Activated T-cell treated with anti-CD3 and anti-CD28 coated beads, Interleukin-2, amount 50 U/mL, for 72 hours (primary cell): Measurements from ENCODE around the gene GAREM1. TPM values are rescaled to one million over a fixed set of nuclear protein-coding genes. Genes with fewer than 3 reads are reported as not detected.
A peak's percentile ranks its signal among the peaks of the same experiment; 100 is the strongest.

Experiments used
- ATAC-seq, 2 donors: fragments of 150-1000 bp; cut with Tn5 transposase; replicated peaks in 1 of 2; 2 replicates each; pipeline ENCODE4 v1.10.0; 2021; ENCODE audit warnings: moderate library complexity in 2 of 2, mild to moderate bottlenecking in 1 of 2
- DNase-seq, 2 donors: peaks; one replicate each; pipeline ENCODE4 v3.0.0; 2021 to 2022; ENCODE audit warnings: mixed read lengths in 1 of 2
- H3K27ac Mint-ChIP-seq: one replicate; pipeline ENCODE4 v1.8.0; 2022; ENCODE audit warnings: mild to moderate bottlenecking, moderate library complexity, mixed read lengths
- H3K27me3 Mint-ChIP-seq: one replicate; pipeline ENCODE4 v1.8.0; 2022; ENCODE audit warnings: low read depth, mixed read lengths
- H3K36me3 Mint-ChIP-seq, 2 donors: one replicate each; pipeline ENCODE4 v1.8.0; 2022; ENCODE audit warnings: mixed read lengths in 2 of 2, mild to moderate bottlenecking in 1 of 2; ENCODE audit not compliant: insufficient read depth in 2 of 2
- H3K4me1 Mint-ChIP-seq: one replicate; pipeline ENCODE4 v1.8.0; 2022; ENCODE audit warnings: low read depth, mixed read lengths
- H3K4me3 Mint-ChIP-seq, 2 donors: one replicate each; pipeline ENCODE4 v1.8.0; 2022; ENCODE audit warnings: mild to moderate bottlenecking in 2 of 2, mixed read lengths in 2 of 2, moderate library complexity in 2 of 2
- H3K9me3 Mint-ChIP-seq, 2 donors: one replicate each; pipeline ENCODE4 v1.8.0; 2022; ENCODE audit warnings: mixed read lengths in 2 of 2
- total RNA-seq, 2 donors: library from RNA; stranded (reverse); gene quantifications; one replicate each; pipeline ENCODE4 v1.2.3, GENCODE V29; 2022

Gene GAREM1
- total RNA-seq, 2 donors from 2014 or later: 0.19 to 0.39 TPM

DNA sequence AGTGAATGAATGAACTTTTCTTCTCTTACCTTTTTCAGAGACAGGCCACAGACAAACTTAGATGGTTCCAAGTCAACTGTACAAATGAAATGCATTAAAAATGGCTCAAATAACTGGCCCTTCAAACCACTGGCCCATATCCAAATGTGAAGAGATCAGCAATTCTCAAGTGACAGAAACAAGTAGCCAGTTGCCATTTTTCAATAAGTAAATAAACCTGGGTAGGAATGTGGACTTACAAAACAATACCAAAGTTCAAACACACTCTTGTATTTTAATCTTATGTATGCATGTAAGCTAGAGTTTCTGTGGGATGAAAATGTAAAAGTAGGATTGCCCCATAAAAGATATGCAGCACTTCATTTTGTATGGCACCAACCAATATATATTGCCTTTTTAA, 151.6 kb downstream of the GAREM1 start:
- no peak for DNase-seq
- no peaks in the 10 kb centered on the region for H3K9me3 Mint-ChIP-seq
- peaks cover 27% of the 10 kb centered on the region for H3K27me3 Mint-ChIP-seq
- H3K27ac Mint-ChIP-seq: no peak overlapping the region
- H3K4me1 Mint-ChIP-seq: no peaks in the 10 kb centered on the region
- no peak for ATAC-seq
- no peaks in the 10 kb centered on the region for H3K36me3 Mint-ChIP-seq
- H3K4me3 Mint-ChIP-seq: no peak overlapping the region

DNA sequence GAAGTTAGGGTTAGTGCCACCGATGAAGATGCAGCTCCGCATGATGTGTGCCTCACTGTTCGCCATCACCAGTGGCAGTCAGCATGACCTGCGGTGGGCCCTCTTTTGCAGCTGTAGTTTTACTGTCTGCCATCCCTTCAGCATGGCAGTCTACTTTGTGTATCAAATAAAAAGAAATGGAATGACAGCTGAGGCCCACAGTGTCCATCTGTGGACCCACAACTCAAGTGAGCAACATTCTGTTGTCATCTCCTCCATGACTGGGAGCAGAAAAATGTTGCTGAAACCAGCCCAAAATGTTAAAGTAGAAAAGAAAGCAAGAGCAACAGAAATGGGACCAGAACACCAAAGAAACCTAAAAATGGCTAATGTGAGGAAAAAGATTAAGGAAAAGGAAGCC, 152.1 kb downstream of the GAREM1 start:
- Mint-ChIP-seq H3K9me3 (no peaks in the 10 kb centered on the region), H3K4me1 (no peaks in the 10 kb centered on the region), H3K27ac (no peak overlapping the region), H3K27me3 (peaks cover 22% of the 10 kb centered on the region), H3K4me3 (no peak overlapping the region), H3K36me3 (no peaks in the 10 kb centered on the region)
- ATAC-seq (no peak), DNase-seq (no peak)

DNA sequence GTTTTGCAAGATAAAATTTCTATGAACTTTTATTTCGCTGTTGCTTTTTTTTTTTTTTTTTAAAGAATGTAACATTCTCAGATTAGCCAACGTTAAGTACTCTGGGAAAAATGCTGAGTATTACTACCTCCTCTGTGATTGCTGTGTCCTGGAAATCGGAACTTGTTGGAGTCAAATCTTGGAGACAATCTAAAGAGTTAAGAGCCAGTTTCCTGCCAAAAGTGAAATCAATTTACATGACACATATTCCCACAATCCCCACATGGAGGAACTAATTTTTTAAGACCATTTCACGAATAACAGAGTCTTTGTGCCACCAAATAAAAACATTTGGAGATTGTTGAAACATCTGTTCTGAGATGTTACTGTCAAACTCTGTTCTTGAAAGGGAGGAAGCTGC, 153.0 kb downstream of the GAREM1 start:
- H3K9me3 Mint-ChIP-seq: no peaks in the 10 kb centered on the region

DNA sequence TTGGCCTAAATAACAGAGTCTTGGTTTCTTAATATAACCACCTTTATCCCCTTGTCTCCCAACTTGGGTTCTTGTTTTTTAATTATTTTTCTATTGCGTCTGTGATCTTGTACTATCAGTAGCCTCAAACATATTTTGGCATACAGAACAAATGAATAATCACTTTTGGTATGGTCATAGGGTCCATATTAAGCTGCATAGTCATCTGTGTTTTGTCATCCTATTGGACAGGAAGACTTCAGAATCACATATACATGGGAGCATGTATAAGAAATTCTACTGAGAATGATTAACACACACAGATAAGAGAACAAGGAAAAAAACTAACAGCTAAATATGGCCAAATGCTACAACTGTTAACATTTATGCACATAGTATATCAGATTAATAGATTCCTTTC, 154.8 kb downstream of the GAREM1 start:
- no peaks in the 10 kb centered on the region for H3K36me3 Mint-ChIP-seq
- no peaks in the 10 kb centered on the region for H3K9me3 Mint-ChIP-seq
- H3K27me3 Mint-ChIP-seq: peaks cover 10% of the 10 kb centered on the region
- no peak for DNase-seq
- H3K27ac Mint-ChIP-seq: no peak overlapping the region
- no peak for ATAC-seq
- H3K4me3 Mint-ChIP-seq: no peak overlapping the region
- no peaks in the 10 kb centered on the region for H3K4me1 Mint-ChIP-seq

More for the DNA sequence above, 153.0 kb downstream of the GAREM1 start:
- DNase-seq (no peak), ATAC-seq (no peak)
- peaks cover 20% of the 10 kb centered on the region for H3K27me3 Mint-ChIP-seq
- no peaks in the 10 kb centered on the region for H3K4me1 Mint-ChIP-seq
- no peaks in the 10 kb centered on the region for H3K36me3 Mint-ChIP-seq
- H3K27ac Mint-ChIP-seq: no peak overlapping the region
- no peak overlapping the region for H3K4me3 Mint-ChIP-seq

DNA sequence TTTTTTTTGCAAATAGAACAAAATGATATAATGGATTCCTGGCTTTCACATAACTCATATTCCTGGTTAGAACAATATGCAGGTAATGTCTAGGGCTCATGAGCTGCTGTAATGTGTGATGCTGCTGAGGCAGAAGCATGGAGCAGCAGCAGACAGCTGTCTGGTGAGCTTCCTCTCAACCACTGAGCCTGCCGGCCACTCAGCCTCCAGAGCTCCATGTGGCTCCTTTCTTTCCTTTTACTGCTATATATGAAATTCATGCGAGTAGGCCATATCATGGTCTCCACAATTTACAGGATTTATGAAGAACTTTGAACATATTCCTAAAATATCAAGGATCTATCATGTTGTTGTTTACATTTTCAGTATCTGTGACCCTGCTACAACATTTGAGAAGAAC, 159.9 kb downstream of the GAREM1 start:
- ATAC-seq: no peak
- Mint-ChIP-seq H3K27ac (no peak overlapping the region), H3K27me3 (no peaks in the 10 kb centered on the region), H3K4me3 (no peak overlapping the region), H3K36me3 (no peaks in the 10 kb centered on the region), H3K9me3 (no peaks in the 10 kb centered on the region), H3K4me1 (no peaks in the 10 kb centered on the region)
- DNase-seq: no peak

DNA sequence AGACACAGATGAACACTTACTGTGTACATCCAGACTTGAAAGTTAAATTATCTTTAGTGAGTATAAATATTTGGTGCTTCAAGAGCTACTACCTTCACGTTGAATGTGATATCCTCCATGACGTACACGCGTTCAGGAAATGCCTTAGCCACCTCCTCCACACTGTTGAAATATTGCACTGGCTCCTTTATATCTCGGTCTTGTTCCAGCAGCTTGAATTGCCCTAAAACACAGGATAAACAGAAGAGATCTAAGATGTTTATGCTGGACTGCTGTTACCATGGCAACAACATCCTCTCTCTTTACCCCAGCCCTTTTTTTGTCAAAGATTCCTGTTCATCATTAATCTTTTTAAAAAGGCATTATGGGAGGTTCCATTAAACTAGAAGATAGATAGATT, 160.6 kb downstream of the GAREM1 start:
- Mint-ChIP-seq H3K9me3 (no peaks in the 10 kb centered on the region), H3K27me3 (no peaks in the 10 kb centered on the region), H3K4me1 (no peaks in the 10 kb centered on the region), H3K4me3 (no peak overlapping the region), H3K27ac (no peak overlapping the region), H3K36me3 (no peaks in the 10 kb centered on the region)
- ATAC-seq (no peak), DNase-seq (no peak)

DNA sequence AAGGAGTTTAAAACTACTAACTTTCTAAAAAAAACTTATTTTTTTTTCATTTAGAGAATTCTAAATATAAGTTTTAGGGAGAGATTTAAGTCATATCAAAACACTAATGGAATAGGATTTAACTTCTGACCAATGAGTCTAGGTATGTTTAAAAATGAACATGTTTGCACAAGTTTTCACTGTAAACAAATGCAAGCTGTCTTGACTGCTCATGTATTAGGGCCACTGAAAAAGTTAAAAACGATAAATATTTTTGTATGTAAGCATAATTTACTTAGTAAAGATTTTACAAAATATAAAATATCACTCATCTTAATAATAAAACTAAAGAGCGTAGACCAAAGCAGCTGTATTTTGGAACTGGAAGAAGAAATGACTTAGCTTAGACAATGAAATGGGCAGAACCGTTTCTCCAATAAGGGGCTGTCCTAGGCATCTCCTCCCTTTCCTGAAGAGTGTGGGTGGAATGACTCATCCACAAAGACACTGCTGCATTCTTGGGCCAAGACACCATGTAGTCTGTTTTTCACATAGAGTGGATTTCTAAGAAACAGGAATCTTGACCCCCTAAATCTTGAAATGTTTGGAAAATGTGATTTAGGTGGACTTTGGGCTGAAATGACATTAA, 162.1 kb downstream of the GAREM1 start:
- DNase-seq: no peak

DNA sequence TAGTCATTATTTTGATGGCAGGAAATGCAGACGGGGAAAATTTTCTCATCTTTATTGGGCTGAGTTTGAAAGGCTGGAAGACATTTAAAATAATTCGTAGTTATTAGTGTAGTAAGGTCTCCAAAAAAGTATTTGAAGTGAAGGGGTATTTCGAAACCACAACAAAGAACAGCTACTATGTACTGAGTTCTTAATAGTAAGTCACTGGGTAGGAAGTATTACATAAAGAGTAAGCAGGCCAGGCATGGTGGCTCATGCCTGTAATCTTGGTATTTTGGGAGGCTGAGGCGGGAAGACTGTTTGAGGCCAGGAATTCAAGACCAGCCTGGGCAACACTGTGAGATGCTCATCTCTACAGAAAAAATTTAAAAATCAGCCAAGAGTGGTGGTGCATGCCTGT, 167.3 kb downstream of the GAREM1 start:
- ATAC-seq (no peak), DNase-seq (no peak)
- Mint-ChIP-seq H3K36me3 (no peaks in the 10 kb centered on the region), H3K4me3 (no peak overlapping the region), H3K27ac (no peak overlapping the region), H3K4me1 (peaks cover 7% of the 10 kb centered on the region), H3K9me3 (no peaks in the 10 kb centered on the region), H3K27me3 (peaks cover 5% of the 10 kb centered on the region)

More for the DNA sequence above, 162.1 kb downstream of the GAREM1 start:
- Mint-ChIP-seq H3K4me1 (no peaks in the 10 kb centered on the region), H3K9me3 (no peaks in the 10 kb centered on the region), H3K4me3 (no peak overlapping the region), H3K36me3 (no peaks in the 10 kb centered on the region), H3K27me3 (peaks cover 2% of the 10 kb centered on the region), H3K27ac (no peak overlapping the region)
- ATAC-seq: no peak

DNA sequence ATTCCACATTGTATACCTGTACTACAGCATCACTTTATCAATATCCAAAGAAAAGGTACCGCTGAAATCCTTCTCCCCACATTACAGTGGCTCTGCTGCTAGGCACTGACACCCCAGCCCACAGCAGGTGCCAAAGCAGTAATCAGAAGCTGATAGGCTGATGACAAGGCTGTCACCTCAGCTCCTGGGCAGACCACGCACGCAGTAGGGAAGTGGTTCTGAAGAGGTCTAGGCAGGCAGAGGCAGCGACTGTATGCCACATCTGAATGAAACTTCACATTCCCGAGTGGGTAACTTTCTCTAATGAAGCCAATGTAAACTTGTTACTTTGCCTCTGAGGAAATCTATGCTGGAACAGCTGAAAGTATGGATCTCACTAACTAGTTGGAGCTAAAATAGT, 167.9 kb downstream of the GAREM1 start:
- DNase-seq (no peak), ATAC-seq (no peak)
- Mint-ChIP-seq H3K27me3 (peaks cover 5% of the 10 kb centered on the region), H3K4me1 (peaks cover 7% of the 10 kb centered on the region), H3K36me3 (no peaks in the 10 kb centered on the region), H3K4me3 (no peak overlapping the region), H3K9me3 (no peaks in the 10 kb centered on the region), H3K27ac (no peak overlapping the region)

DNA sequence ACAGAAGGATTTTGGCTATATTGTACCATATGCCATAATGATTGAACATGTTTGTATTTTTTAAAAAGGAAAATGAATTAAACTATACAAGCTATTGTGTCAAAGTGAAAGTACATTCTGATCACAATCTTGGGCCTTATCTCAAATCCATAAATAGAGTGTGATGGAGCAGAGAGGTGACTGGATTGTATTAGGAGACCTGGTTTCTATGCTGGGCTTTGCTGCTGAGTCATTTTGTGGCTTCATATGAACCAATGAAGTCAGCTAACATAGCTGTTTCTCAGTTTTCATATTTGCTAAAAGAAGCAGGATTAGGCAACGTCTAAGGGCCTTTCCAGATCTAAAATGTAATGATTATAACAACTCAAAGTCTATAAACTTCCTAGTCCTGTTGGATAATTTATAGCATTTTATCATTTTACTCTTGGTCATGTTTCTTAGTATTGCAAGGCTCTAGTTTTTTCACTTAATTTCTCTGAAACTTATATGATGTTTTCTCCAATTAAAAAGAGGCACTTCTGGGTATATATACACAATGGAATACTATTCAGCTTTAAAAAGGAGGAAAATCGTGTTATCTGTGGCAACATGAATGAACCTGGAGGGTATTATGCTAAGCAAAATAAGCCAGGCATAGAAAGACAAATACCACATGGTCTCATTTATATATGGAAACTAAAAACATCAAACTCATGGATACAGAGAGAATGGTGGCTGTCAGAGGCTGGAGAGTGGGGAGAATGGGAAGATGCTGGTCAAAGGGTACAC, 168.5 kb downstream of the GAREM1 start:
- no peaks in the 10 kb centered on the region for H3K36me3 Mint-ChIP-seq
- H3K27ac Mint-ChIP-seq: no peak overlapping the region
- no peak overlapping the region for H3K4me3 Mint-ChIP-seq
- no peaks in the 10 kb centered on the region for H3K9me3 Mint-ChIP-seq
- peak; percentile 69 to 92 for ATAC-seq
- peaks cover 7% of the 10 kb centered on the region for H3K4me1 Mint-ChIP-seq
- peaks cover 5% of the 10 kb centered on the region for H3K27me3 Mint-ChIP-seq
- DNase-seq: peak in 1 of 2 donors; percentile 7

DNA sequence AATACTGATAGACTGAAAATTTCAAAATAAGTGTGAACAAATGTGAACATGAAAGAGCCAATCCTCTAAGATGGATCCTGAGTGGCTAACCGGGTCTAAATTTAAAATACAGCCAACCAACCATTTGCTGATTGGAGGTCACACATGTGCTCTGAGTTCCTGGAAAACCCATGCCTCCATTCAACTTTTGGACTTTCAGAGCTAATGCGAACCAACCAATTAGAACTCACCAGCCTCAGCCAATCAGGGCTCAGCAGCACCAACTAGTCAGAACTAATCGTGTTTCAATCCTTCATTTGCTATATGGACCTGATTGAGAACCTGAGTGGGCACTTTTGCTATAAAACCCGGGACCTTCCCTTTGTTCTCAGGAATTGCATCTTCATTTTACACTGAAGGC, 169.3 kb downstream of the GAREM1 start:
- DNase-seq (no peak), ATAC-seq (no peak)
- no peak overlapping the region for H3K4me3 Mint-ChIP-seq
- H3K36me3 Mint-ChIP-seq: no peaks in the 10 kb centered on the region
- H3K9me3 Mint-ChIP-seq: no peaks in the 10 kb centered on the region
- H3K4me1 Mint-ChIP-seq: peaks cover 7% of the 10 kb centered on the region
- peaks cover 5% of the 10 kb centered on the region for H3K27me3 Mint-ChIP-seq
- no peak overlapping the region for H3K27ac Mint-ChIP-seq

DNA sequence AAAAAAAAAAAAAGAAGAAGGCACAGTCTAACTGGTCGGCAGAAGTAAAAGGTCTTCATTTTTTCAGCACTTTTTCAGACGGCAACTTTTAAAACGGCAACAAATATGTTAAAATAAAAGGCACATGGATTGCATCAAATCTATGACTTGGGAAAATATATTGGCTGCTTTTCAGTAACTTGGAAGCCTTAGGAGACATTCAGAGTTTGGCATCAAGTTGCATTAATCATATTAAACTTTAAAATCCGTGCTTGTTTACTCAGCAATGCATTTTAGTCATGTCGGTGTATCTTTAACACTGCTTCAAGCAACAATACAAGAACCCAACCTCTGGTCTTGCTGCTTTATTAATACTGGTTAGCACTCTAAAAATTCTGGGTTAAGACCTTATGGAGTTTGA, 169.8 kb downstream of the GAREM1 start:
- ATAC-seq: no peak
- Mint-ChIP-seq H3K27ac (no peak overlapping the region), H3K4me1 (peaks cover 7% of the 10 kb centered on the region), H3K9me3 (no peaks in the 10 kb centered on the region), H3K36me3 (no peaks in the 10 kb centered on the region), H3K4me3 (no peak overlapping the region), H3K27me3 (peaks cover 5% of the 10 kb centered on the region)
- DNase-seq: no peak

DNA sequence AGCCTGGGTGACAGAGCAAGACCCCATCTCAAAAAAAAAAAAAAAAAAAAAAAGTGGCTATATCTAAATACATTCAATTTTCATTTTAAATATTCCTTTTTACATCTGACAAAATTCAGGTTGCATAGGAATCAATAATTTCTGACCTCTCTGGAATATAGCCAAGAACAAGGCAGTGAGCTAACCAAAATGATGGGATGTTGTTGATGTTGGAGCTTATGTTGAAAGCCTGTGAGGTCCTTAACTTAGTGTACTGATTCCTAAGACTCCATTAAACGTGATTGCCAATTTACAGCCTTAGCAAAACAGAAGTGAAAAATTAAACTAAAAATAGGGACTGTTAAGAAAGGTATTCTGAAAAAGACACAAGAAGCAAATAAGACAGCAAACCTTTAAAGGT, 171.2 kb downstream of the GAREM1 start:
- peaks cover 7% of the 10 kb centered on the region for H3K4me1 Mint-ChIP-seq
- ATAC-seq (no peak), DNase-seq (no peak)
- peaks cover 5% of the 10 kb centered on the region for H3K27me3 Mint-ChIP-seq
- no peaks in the 10 kb centered on the region for H3K36me3 Mint-ChIP-seq
- H3K27ac Mint-ChIP-seq: no peak overlapping the region
- H3K9me3 Mint-ChIP-seq: no peaks in the 10 kb centered on the region
- H3K4me3 Mint-ChIP-seq: no peak overlapping the region

DNA sequence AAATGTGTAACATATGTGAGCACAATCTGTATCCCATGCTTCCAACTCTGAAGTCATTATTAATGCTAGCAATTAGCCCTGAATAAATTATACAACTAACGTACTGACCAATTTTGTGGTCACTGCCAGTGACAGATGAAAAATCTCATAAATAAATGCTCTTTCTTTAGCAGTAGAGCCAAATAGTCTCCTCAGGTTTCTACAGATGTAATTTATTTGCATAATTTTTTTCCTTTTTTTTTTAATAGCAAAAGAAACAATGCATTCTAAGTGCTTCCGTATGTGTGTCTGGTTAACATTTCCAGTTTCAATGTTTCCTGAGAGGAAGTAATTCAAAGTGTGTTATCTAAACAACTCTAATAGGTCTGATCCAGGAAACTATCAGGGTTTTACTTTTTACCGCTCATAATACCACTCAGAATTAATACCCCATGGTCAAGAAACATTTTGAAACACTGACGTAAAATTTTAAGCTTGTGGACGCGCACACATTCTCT, 172.5 kb downstream of the GAREM1 start:
- DNase-seq: no peak
- ATAC-seq: no peak
- H3K9me3 Mint-ChIP-seq: no peaks in the 10 kb centered on the region
- H3K4me3 Mint-ChIP-seq: no peak overlapping the region
- H3K27ac Mint-ChIP-seq: no peak overlapping the region
- no peaks in the 10 kb centered on the region for H3K36me3 Mint-ChIP-seq
- no peaks in the 10 kb centered on the region for H3K27me3 Mint-ChIP-seq
- peaks cover 7% of the 10 kb centered on the region for H3K4me1 Mint-ChIP-seq
